OCI-LY3 (cell line): ENCODE measurements around the gene ZNF547.

Experiments
- H2AFZ ChIP-seq: fragments of 200-600, 300-600 bp; shearing (Covaris generic); 2 replicates; pipeline ENCODE4 v1.6.0; 2014; ENCODE audit warnings: antibody characterized with exemption, low read depth, low read length
- H3K27ac ChIP-seq: fragments of 200-600, 300-600 bp; sonication (generic); 2 replicates; pipeline ENCODE4 v1.5.1; 2014; ENCODE audit warnings: mild to moderate bottlenecking, low read length, moderate library complexity, mixed read lengths
- H3K27me3 ChIP-seq: fragments of 200-600, 300-600 bp; sonication (generic); 2 replicates; pipeline ENCODE4 v1.6.1; 2014; ENCODE audit warnings: low read depth, low read length, mixed read lengths
- H3K36me3 ChIP-seq: fragments of 200-600, 300-600 bp; sonication (generic); replicated peaks from 2 replicates; pipeline ENCODE3; 2014; ENCODE audit warnings: low read depth, low read length, mixed read lengths
- H3K4me1 ChIP-seq: fragments of 300-600, 200-600 bp; sonication (generic); 2 replicates; pipeline ENCODE4 v1.6.1; 2014; ENCODE audit warnings: low read length, mixed read lengths
- H3K4me2 ChIP-seq: fragments of 200-600, 300-600 bp; sonication (generic); 2 replicates; pipeline ENCODE4 v1.6.1; 2014; ENCODE audit warnings: low read length, mixed read lengths
- H3K4me3 ChIP-seq: fragments of 300-600, 200-600 bp; sonication (generic); 2 replicates; pipeline ENCODE4 v1.5.1; 2014; ENCODE audit warnings: antibody characterized with exemption, mild to moderate bottlenecking, low read length, moderate library complexity
- H3K79me2 ChIP-seq: fragments of 300-600, 200-600 bp; shearing (Covaris generic); 2 replicates; pipeline ENCODE4 v1.6.1; 2014; ENCODE audit warnings: mild to moderate bottlenecking, low read length, mixed read lengths
- H3K9ac ChIP-seq: fragments of 300-600, 200-600 bp; shearing (Covaris generic); 2 replicates; pipeline ENCODE4 v1.6.0; 2014; ENCODE audit warnings: mild to moderate bottlenecking, low read length, moderate library complexity
- H3K9me3 ChIP-seq: fragments of 200-600, 300-600 bp; shearing (Covaris generic); 2 replicates; pipeline ENCODE4 v1.6.1; 2014; ENCODE audit warnings: low read length, mixed read lengths; ENCODE audit not compliant: insufficient read depth
- H4K20me1 ChIP-seq: fragments of 200-600, 300-600 bp; sonication (generic); 2 replicates; pipeline ENCODE4 v1.6.1; 2016; ENCODE audit warnings: low read length, mixed read lengths; ENCODE audit not compliant: insufficient read depth
- CTCF ChIP-seq: fragments of 200-600, 300-600 bp; sonication (generic); IDR thresholded peaks from 2 replicates; pipeline ENCODE4 v1.5.1; 2014; ENCODE audit warnings: antibody characterized with exemption, low read length, low read depth
- EZH2phosphoT487 ChIP-seq: fragments of 200-600 bp; shearing (Covaris generic); IDR thresholded peaks from 2 replicates; pipeline ENCODE4 v1.6.1; 2018; ENCODE audit warnings: antibody characterized with exemption, mixed run types, low read depth

The ZNF547 gene

GRCh38 chr19:57419439-57419838 is 56.1 kb downstream of the ZNF547 start:
- Histone ChIP-seq H3K9ac (no peak overlapping the region), H2AFZ (no peak overlapping the region), H3K36me3 (peaks cover 27% of the 10 kb centered on the region), H3K9me3 (no peaks in the 10 kb centered on the region), H3K4me3 (no peak overlapping the region), H3K4me1 (no peaks in the 10 kb centered on the region), H3K27me3 (no peaks in the 10 kb centered on the region), H3K79me2 (0 out of 2 replicates have a peak, but pooled peaks cover 10% of the 10 kb centered on the region), H3K4me2 (no peak overlapping the region), H4K20me1 (no peaks in the 10 kb centered on the region), H3K27ac (no peak overlapping the region)
- TF ChIP-seq CTCF (no peak), EZH2phosphoT487 (no peak)

GRCh38 chr19:57421037-57421436 is 57.7 kb downstream of the ZNF547 start:
- Histone ChIP-seq H3K36me3 (peaks cover 27% of the 10 kb centered on the region), H3K4me3 (no peak overlapping the region), H3K27me3 (no peaks in the 10 kb centered on the region), H3K9me3 (no peaks in the 10 kb centered on the region), H3K79me2 (0 out of 2 replicates have a peak, but pooled peaks cover 8% of the 10 kb centered on the region), H3K27ac (no peak overlapping the region), H3K4me1 (no peaks in the 10 kb centered on the region), H3K9ac (no peak overlapping the region), H2AFZ (no peak overlapping the region), H3K4me2 (no peak overlapping the region), H4K20me1 (no peaks in the 10 kb centered on the region)
- TF ChIP-seq CTCF: no peak
- TF ChIP-seq EZH2phosphoT487: no peak
